ENCODE data around the gene CA10. TPM values are rescaled to one million over a fixed set of nuclear protein-coding genes. Genes with fewer than 3 reads are reported as not detected.

CA10 gene
- total RNA-seq, 4 donors from 2014 or later: not detected

DNA sequence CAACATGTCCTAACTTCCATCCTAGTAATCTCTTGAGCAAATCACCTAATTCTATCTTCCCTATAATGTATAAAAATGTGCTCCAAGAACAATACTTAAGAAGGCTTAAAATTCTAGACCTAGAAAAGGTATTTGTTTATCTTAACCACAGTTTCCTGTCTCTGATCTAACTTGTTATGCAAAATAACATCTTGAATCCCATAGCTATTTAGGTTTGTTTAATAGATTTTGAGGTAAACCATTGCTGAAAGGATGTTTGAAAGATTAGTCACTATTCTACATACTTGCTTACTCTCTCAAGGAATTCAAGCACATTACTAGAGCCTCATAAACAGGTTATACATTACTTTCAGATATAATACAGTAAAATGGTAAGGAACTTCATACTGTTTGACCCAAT, 13.0 kb downstream of the CA10 start:
- TF ChIP-seq, protein P1, sequence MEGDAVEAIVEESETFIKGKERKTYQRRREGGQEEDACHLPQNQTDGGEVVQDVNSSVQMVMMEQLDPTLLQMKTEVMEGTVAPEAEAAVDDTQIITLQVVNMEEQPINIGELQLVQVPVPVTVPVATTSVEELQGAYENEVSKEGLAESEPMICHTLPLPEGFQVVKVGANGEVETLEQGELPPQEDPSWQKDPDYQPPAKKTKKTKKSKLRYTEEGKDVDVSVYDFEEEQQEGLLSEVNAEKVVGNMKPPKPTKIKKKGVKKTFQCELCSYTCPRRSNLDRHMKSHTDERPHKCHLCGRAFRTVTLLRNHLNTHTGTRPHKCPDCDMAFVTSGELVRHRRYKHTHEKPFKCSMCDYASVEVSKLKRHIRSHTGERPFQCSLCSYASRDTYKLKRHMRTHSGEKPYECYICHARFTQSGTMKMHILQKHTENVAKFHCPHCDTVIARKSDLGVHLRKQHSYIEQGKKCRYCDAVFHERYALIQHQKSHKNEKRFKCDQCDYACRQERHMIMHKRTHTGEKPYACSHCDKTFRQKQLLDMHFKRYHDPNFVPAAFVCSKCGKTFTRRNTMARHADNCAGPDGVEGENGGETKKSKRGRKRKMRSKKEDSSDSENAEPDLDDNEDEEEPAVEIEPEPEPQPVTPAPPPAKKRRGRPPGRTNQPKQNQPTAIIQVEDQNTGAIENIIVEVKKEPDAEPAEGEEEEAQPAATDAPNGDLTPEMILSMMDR (IDR thresholded peaks at IDR 0.05; ENCODE audit: low read depth): no peak

DNA sequence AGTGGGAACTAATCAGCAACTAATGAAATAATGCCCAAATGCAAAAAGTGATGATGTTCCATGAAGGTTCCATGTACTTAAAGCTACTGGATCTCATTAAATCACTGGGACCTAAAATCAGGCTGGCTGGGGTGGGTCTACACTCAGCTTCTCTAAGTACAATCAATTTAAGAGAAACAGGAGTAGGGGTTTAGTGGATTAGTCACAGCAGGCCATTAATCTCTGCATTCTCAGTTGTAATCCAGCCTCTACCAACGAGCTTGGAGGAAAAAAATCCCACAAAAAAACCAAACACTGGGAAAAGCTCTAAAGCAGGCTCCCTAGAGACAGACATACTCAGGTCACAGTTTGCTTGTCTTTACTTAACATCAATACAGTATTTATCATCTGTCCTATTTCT, 15.0 kb downstream of the CA10 start:
- TF ChIP-seq, protein P1 (IDR thresholded peaks at IDR 0.05; ENCODE audit: low read depth): no peak

DNA sequence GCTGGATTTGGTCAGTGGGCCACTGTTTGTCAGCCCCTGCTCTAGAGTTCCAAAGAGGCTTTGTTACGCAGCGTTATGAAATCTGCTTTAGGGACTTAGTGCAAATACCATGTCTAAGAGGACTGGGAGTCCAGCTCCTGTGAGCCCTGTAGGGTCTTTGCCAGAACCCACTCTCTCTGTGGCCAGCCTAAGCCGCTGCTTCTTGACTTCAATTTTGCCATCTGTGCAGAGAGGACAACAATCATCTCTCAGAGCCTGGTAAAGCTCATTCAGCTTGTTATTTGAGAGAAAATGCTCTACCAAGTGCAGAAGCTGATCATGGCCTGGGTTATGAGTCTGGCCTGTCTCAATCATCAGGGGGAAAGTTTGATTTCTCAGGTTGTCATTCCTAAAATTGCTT, 17.9 kb downstream of the CA10 start:
- TF ChIP-seq, protein P1 (IDR thresholded peaks at IDR 0.05; ENCODE audit: low read depth): no peak

DNA sequence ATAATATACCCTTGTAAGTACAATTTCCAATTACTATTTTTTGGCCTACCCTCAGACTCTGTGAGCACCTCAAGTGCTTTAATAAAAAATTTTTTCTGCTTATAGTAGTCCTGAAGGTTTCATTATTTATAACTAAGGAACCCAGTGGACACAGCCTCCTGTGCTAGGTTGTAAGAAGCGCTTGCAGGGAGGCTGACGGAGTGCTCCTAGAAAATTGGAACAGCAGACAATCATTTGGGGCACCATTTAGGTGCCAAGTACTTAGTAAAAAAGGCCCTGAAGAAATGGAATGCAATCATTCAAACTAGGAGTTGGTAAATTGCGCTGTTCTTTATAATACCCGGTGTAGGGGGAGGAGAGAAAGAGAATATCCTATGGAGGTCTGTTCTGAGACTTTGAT, 19.8 kb downstream of the CA10 start:
- TF ChIP-seq, protein P1 (IDR thresholded peaks at IDR 0.05; ENCODE audit: low read depth): no peak

DNA sequence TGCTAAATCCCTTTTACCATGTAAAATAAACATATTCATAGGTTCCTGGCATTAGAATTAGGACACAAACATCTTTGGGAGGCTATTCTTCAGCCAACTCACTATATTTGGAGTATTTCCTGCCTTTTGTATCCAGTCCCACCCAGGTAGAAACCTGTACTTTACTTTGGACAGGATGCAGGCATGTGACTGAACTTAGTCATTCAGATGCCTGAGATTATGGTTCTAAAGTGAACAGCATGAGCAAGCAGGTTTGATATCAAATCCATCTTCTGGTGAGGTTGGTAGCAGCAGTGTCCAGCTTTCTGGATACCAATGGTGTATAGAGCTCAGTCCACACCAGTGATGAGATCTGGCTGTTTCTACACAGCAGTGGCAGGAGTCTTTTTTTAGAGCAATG, 20.2 kb downstream of the CA10 start:
- TF ChIP-seq, protein P1 (IDR thresholded peaks at IDR 0.05; ENCODE audit: low read depth): no peak

DNA sequence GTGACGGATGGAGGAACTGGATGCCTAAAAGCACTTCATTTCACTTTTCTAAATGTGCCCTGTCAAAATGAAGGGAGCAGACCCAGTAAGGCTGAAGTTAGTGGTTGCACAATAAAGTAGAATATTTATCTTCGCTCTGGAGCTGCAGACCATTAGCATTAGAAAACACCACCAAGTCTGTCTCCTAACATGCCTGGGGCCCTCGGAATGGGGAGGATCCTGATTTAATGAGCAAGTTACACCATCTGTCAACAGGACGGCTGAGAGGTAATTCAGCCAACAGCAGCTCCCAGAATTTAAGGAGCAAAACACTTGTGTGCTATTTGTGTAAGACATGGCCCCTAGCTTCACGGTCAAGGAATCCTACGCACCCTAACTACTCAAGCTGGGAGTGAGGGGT, 22.3 kb downstream of the CA10 start:
- TF ChIP-seq, protein P1 (IDR thresholded peaks at IDR 0.05; ENCODE audit: low read depth): no peak

DNA sequence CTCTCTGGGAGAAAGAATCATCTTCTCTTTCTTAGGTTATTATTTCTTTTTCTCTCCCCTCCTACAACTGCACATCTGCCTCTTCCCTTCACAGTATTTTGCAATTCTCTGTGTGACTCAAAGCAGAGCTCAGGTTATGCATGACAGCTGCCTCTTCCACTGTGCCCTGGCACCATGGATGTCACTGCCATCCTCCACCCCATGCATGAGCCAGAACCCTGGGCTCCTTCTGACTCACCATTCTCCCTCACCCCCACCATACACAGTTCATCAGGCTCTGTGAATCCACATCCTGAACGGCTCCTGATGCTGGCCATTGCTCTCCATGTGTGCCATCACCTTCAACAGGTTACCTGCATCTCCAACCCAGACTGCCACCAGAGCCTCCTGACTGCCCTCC, 23.9 kb downstream of the CA10 start:
- TF ChIP-seq, protein P1 (IDR thresholded peaks at IDR 0.05; ENCODE audit: low read depth): no peak

Data from subcutaneous adipose tissue (tissue), 4 donors.